Coronary artery (tissue), 2 donors: ENCODE measurements around the gene ZNF205.

Source experiments
- DNase-seq: peaks from one replicate; pipeline ENCODE4 v3.0.0-alpha.2; 2017; ENCODE audit warnings: low spot score
- H3K27ac ChIP-seq, 2 donors: fragments of 200-600 bp; sonication (generic); one replicate each; pipeline ENCODE4 v1.5.1; 2016 to 2019
- H3K4me3 ChIP-seq: fragments of 200-600 bp; sonication (generic); 2 replicates; pipeline ENCODE4 v1.5.1; 2016; ENCODE audit warnings: mild to moderate bottlenecking, moderate library complexity
- CTCF ChIP-seq: fragments of 200-600 bp; sonication (generic); IDR thresholded peaks from one replicate; pipeline ENCODE4 v1.5.1; 2019; ENCODE audit warnings: antibody characterized with exemption

ZNF205 gene

GRCh38 chr16:3113765-3114479, 1.5 kb downstream of the ZNF205 start:
- Histone ChIP-seq H3K4me3 (peak overlapping the region; percentile 97), H3K27ac (no peak overlapping the region)
- TF ChIP-seq CTCF, result no peak
- no peak for DNase-seq

GRCh38 chr16:3115003-3115402, 2.6 kb downstream of the ZNF205 start:
- H3K4me3 ChIP-seq, result no peak overlapping the region
- no peak overlapping the region for H3K27ac ChIP-seq
- TF ChIP-seq CTCF, result no peak
- no peak for DNase-seq

- DNase-seq, result no peak
Observed at GRCh38 chr16:3115561-3115960, 3.2 kb downstream of the ZNF205 start.

GRCh38 chr16:3118204-3118790, 5.9 kb downstream of the ZNF205 start:
- TF ChIP-seq CTCF, result no peak
- no peak for DNase-seq
- H3K27ac ChIP-seq, result no peak overlapping the region
- no peak overlapping the region for H3K4me3 ChIP-seq

More at GRCh38 chr16:3115561-3115960, 3.2 kb downstream of the ZNF205 start:
- H3K27ac ChIP-seq, result no peak overlapping the region
- H3K4me3 ChIP-seq, result no peak overlapping the region
- TF ChIP-seq CTCF, result no peak

GRCh38 chr16:3118846-3119245, 6.5 kb downstream of the ZNF205 start:
- Histone ChIP-seq H3K4me3 (no peak overlapping the region), H3K27ac (no peak overlapping the region)
- DNase-seq, result no peak
- TF ChIP-seq CTCF, result no peak

- DNase-seq, result no peak
- no peak for TF ChIP-seq CTCF
- Histone ChIP-seq H3K4me3 (no peak overlapping the region), H3K27ac (no peak overlapping the region)
Observed at GRCh38 chr16:3119286-3119685, 6.9 kb downstream of the ZNF205 start.
